GM21447 (cell line): ENCODE data around the gene NECTIN4.
"Not testable (repeated sequence)": the region's sequence is repeated elsewhere in the genome, so short reads cannot be mapped to it uniquely, and the experiment has no call there.

ENCODE experiments used
- ATAC-seq: cut with Tn5 transposase; IDR thresholded peaks from one replicate; pipeline ENCODE4 v1.9.1; 2021; ENCODE audit not compliant: unreplicated experiment

Gene NECTIN4

DNA sequence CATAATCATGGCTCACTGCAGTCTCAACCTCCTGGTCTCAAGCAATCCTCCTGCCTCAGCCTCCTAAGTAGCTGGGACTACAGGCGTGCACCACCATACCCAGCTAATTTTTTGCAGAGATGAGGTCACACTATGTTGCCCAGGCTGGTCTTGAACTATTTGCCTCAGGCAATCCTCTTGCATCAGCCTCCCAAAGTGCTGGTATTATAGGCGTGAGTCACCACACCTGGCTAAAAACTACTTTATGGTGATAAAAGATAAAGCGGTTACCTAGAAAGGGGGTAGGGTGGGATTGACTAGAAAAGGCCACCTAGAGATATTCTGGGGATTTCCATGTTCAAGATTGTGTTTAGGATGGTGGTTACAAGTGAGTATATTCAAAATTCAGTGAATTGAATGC lies 55.6 kb downstream of the NECTIN4 start:
- no peak for ATAC-seq

DNA sequence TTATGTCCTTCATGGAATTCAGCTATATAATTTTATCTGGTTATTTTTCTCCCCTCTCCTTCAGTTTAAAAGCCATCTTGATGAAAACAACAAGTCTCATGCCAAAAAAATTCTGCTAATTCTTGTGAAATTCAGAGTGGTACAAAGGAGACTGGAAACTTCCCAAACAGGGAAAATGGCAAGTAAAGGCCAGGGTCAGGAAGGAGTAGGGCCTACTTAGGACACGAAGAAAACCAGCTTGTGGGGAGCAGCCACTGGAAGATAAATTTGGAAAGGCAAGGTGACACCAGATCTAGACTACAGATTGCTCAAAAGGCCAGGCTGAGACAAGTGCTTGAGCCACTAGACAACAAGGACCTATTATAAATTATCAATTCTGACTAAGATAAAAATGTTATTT lies 56.9 kb downstream of the NECTIN4 start:
- no peak for ATAC-seq

DNA sequence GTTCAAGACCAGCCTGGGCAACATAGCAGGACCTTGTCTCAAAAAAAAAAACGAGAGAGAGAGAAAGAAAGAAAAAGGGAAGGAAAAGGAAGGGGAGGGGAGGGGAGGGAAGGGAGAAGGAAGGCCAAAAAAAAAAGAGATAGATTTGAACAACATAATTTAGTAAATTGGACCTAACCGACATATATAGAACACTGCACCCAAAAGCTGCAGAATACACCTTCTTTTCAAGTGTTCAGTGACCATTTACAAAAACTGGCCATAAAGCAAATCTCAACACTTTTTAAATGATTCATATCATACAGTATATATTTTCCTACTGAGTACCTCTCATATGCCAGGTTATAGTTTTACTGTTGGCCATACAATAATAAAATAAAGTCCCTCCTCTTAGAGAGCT lies 57.5 kb downstream of the NECTIN4 start:
- ATAC-seq: no peak

DNA sequence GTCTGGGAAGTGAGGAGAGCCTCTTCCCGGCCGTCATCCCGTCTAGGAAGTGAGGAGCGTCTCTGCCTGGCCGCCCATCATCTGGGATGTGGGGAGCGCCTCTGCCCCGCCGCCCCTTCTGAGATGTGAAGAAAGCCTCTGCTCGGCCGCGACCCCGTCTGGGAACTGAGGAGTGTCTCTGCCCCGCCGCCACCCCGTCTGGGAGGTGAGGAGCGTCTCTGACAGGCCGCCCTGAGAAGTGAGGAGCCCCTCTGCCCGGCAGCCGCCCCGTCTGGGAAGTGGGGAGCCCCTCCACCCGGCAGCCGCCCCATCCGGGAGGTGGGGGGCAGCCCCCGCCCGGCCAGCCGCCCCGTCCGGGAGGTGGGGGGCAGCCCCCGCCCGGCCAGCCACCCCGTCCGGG lies 59.9 kb downstream of the NECTIN4 start:
- ATAC-seq: not testable (repeated sequence)

DNA sequence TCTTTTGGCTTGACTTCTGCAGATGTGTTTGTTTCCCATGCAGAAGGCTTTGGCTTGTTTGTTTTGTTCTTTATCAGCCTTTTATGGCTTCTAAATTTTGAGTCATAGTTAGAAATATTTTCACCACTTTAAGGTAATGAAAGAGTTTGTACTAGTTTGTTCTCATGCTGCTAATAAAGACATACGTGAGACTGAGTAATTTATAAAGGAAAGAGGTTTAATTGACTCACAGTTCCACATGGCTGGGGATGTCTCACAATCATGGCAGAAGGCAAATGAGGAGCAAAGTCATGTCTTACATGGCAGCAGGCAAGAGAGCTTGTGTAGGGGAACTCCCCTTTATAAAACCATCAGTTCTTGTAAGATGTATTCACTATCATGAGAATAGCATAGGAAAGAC lies 62.4 kb downstream of the NECTIN4 start:
- ATAC-seq: not testable (repeated sequence)

DNA sequence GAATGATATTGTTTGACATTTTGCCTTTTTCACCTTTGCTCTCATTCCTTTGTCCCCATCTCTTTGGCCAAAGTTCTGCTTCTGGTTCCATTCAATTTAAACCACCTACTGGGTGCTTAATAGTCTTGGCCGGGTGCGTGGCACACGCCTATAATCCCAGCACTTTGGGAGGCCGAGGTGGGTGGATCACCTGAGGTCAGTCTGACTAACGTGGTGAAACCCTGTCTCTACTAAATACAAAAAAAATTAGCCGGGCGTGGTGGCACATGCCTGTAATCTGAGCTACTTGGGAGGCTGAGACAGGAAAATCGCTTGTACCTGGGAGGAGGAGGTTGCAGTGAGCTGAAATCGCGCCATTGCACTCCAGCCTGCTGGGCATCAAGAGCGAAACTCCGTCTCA lies 66.9 kb downstream of the NECTIN4 start:
- not testable (repeated sequence) for ATAC-seq

DNA sequence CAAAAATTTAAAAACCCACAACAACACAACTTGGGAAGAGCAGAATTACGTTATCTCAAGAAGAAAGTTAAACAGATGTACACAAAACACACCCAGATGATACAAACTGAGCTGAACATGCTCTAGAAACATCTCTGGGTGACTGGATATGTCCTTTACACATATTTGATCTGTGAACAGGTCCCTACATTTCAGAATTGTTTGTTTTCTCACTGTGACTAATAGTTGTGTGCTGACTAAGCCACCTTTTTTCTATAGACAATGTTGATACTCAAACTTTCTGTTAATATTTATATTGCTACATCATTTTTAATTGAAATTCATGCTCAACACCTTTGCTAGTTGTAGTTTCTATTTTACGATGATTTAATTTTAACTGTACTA lies 67.4 kb downstream of the NECTIN4 start:
- no peak for ATAC-seq

DNA sequence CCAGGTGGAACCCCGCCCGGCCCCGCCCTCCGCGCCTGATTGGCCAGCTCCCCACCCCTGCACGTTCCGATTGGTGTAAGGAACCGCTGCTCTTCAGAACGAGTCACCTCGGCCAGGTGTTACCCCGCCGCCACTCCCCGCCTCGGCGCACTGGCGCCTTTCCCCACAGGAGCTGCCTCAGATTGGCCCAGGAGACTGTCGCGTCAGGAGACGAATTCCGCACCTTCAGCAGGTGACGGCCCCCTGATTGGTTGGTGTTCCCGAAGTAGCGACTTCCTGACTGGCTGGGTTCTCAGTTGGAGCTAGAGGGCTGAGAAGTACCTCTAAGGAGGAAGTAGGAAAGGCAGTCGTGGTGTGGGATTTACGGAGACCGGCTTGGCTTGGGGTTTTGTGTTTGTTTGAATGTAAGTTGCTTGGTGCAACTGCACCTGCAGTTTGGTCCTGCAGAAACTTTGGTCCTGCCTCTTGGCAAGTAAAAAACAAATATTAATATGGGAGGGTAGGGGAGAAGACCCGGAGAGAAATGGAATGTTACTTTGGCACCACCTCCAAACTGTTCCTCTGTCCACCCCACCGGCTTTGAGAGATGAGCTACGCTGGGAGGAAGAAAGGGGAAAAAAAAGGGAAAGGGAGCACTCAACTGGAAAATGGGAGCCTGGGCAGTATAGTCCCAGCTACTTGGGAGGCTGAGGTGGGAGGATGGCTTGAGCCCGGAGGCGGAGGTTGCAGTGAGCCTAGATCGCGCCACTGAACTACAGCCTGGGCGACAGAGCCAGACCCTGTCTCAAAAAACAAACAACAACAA lies 68.0 kb downstream of the NECTIN4 start:
- peak; percentile 84 for ATAC-seq
